SH-SY5Y (cell line): ENCODE results near the gene TMEM252.

Experiments
- GATA2 ChIP-seq: IDR thresholded peaks from 2 replicates; pipeline ENCODE4 v1.6.1; 2011; ENCODE audit warnings: mild to moderate bottlenecking, low read depth, low read length
- GATA3 ChIP-seq: IDR thresholded peaks from 2 replicates; pipeline ENCODE4 v1.6.1; 2011; ENCODE audit warnings: low read depth, mild to moderate bottlenecking, low read length, moderate library complexity

DNA sequence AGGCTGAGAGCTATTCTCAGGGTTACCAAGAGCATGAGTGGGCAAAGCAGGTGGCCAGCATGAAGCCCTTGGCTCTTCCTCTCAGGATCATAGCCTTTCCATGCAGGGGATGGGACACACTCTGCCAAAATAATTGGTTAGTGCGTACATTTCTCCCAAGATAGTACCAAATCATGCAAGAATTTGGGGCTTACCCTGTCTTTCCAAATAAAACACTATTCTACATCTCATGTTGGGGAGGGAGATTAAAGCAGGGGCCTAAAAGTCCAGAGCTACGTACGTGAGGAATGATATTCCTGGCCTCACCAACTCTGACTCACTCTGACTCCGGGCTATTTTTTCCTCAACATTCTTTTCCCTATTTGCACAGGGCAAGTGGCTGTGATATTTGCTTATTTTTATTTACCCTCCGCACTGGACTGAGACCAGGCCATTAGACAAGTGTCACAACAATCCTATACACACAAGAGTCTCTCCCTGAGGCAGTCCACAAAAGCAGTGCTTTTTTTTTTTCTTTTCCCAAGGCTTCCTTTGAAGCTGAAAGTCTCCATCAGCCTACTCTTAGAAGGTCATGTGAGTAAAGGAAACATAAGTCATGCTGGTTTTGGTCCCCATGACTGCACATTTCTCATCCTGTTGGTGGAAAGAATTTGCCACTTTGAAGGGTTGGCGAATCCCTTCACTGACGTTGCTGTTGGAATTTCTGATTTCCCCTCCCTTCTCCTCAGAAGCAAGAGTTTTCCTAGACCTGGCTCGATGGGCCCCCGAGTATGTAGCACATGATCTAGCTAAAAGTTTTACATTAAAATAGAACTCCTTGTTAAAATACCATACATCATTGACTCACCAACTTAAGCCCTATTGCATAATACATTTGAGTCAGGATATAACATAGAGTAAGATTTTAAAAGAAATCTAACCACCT lies 40.0 kb downstream of the TMEM252 start:
- TF ChIP-seq GATA2 (no peak), GATA3 (no peak)
